ENCODE measurements around the gene OOSP3.
"Not testable (repeated sequence)": the region's sequence is repeated elsewhere in the genome, so short reads cannot be mapped to it uniquely, and the experiment has no call there.

The OOSP3 gene

DNA sequence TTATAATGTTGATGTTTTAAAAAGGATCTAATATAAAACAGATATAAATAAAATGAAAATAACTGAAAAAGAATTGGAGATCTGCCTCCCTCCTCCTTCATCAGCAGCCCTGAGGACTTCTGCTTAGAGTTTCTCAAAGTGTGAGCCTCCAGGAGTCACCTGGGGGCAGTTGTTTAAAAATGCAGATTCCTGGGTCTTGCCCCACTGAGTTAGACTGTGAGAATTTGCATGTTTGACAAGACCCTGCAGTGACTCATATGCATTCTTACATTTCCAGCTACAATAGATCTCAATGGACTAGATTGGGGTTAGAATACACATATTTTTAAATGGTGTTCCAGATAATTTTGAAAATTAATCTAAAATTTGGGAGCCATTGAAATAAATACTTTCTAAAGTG, 798 bp upstream of the OOSP3 start:
- no peak for DNase-seq

DNA sequence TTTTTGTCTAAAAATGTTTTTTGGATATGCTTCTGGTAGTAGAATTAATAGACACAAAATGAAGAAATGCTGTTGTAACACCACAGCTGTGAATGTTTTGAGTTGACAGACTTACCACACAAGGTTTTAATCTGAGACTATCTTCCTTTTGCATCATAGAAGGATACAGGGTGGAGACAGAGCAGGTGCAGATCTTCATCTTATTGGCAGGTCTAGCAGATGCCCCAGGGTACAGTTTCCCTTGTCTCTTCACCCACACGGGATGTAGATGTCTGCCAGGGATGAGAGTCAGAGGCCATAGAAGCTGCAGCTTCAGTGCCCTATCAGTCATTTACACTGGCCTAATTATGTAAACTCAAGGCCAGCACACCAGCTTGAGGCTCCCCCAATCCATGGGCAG, 985 bp downstream of the OOSP3 start:
- DNase-seq = peak; percentile 10

DNA sequence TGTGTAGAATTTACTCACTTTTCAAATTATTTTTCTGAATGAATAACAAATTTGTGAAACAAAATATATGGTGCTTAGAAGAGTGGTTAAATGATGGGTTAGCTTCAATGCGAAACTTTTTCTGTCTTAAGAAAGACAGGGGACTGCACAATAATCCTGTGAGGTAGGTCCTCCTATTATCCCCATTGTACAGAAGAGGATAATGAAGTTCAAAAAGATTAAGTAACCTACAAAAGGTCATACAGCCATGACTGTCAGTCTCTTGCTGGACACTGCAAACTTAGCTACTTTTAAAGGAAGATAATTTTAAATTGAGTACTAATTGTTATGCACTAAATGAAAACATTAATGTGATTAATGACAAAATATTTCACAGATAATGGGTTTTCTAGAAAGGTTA, 5.0 kb downstream of the OOSP3 start:
- DNase-seq = no peak

DNA sequence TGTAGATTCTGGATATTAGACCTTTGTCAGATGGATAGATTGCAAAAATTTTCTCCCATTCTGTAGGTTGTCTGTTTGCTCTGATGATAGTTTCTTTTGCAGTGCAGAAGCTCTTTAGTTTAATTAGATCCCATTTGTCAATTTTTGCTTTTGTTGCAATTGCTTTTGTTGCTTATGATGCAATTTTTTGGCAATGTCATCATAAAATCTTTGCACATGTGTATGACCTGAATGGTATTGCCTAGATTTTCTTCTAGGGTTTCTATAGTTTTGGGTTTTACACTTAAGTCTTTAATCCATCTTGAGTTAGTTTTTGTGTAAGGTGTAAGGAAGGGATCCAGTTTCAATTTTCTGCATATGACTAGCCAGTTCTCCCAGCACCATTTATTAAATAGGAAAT, 8.6 kb downstream of the OOSP3 start:
- DNase-seq = not testable (repeated sequence)

DNA sequence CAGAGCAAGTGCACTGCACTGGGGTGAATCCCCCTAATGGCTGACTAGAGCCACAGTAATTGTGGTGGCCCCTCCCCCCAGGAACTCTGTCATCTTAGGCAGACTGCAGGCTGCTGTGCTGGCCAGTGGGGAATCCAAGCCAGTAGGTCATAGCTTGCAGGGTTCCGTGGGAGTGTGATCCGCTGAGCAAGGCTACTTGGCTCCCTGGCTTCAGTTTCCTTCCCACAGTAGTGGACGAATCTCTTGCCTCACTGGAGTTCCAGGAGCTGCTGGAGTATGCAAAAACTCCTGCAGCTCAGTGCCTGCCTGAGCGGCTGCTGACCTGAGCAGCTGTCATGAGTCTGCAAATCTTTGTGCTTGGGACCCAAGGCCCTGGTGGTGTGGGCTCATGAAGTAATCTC, 13.2 kb downstream of the OOSP3 start:
- peak; percentile 21 for DNase-seq

DNA sequence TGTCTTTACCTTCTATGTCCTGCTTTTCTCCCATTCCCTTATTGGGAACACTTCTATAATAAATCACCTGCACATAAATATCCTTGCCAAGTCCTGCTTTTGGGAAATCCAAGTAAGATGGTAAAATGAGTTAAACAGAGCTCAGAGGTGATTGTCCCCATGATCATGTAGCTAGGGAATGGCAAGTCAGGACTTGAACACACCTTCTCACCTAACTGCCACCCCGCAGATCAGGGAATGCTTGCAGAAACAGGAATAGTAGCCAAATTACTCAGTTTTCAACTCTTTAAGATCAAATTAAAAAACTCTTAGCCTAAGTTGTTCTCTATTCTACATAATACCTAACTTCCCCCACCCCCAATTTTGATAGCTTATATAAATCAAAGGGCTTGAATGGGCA, 16.0 kb downstream of the OOSP3 start:
- DNase-seq = no peak

DNA sequence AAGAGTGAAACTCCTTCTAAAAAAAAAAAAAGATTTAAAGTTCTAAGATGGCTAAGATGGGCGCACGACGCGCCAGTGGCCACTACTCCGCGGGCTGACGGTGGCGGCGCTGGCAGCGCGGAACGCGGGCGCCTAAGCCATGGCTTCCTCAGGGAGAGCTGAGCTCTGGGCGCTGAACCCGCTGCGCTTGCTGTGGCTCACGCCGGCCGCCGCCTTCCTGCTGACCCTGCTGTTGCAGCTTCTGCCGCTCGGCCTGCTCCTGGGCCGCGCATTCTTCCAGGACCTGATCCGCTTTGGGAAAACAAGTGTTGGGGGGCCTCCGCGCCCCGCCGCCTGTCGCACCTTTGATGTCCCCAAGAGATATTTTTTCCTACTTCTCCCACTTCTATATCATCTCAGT, 19.5 kb downstream of the OOSP3 start:
- no peak for DNase-seq

DNA sequence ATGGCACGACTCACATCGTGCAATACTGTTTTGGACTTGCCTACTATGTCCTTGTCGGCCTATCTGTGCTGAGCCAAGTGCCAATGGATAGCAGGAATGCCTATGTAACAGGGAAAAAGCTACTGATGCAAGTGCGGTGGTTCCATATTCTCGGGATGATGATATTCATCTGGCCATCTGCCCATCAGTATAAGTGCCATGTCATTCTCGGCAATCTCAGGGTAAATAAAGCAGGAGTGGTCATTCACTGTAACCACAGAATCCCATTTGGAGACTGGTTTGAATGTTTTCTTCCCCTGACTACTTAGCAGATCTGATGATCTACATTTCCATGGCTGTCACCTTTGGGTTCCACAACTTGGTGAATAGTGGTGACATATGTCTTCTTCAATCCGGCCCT, 20.1 kb downstream of the OOSP3 start:
- no peak for DNase-seq

DNA sequence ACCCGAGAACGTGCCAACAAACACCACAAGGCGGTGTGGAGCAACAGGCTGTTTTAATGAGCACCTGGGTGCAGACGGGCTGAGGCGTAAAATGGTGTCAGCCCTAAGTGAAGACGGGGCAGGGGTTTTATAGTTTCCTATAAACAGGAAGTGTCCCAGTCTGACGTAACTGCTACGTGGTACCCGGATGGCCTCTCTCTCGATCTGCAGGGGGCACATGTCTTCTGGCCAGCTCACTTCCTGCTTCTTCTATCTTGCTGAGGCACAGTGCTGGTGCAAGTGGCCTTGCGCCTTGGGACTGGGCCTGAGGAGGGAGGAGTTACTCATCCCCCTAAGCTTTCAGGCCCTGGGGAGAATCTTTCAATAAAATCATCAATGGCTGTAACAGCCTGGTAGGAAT, 20.9 kb downstream of the OOSP3 start:
- DNase-seq = peak; percentile 9

DNA sequence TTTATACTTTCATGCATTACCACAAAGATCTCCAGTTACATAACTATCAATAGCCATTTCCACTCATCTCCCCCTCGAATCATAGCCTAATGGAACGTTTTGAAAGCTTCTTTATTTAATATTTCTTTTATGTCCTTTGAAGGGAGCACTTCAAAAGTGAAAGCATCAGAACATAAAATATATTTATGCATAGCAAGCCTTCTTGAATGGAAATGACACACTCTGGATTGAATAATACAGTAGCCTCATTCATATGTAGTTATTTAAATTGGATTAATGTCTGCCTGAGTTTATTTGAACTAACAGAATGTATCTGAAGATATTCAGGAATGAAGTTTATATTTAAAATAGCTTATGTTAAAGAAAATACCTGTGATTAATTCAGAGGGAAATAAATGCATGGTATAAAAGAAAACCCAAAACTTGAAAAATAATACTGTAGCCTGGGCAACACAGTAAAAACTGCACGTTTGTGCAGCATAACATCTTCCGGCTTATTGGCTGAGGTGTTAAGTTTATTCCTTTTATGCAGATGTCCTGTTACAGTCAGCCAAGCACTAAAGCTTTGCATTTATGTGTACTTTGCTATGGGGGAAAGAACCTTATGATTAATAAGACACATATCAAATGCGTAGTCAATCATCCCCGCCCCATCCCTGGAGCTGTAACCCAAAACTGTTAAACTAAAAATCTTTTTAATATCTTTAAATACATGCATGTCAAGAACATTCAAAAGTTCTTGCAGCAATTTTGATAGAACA, 22.0 kb downstream of the OOSP3 start:
- no peak for DNase-seq

DNA sequence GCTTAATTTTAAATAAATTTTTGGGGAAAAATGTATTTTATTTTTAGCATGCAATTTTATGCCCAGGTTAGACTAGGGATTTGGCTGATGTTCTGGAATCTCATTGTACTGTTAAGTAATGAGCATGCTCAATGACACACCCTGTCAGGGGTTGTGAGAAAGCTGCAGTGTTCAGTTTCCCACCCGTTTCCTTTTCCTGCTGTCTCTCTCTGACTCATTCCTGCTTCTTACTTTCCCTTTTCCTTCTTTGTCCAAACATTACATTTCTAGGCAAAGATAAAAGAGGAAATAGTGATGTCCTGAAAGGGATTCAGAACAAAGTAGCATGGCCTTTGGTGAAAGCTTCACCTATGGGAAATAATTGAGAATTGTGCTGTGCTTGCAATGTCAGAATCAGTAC, 22.7 kb downstream of the OOSP3 start:
- no peak for DNase-seq

DNA sequence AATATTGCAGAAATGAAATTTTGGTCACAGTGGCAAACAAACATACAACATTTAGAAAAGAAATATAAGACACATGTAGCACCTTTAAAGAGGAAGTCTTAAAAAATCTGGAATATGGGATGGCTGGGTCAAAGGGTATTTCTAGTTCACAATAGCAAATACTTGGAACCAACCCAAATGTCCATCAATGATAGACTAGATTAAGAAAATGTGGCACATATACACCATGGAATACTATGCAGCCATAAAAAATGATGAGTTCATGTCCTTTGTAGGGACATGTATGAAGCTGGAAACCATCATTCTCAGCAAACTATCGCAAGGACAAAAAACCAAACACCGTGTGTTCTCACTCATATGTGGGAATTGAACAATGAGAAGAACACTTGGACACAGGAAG, 25.0 kb downstream of the OOSP3 start:
- not testable (repeated sequence) for DNase-seq

DNA sequence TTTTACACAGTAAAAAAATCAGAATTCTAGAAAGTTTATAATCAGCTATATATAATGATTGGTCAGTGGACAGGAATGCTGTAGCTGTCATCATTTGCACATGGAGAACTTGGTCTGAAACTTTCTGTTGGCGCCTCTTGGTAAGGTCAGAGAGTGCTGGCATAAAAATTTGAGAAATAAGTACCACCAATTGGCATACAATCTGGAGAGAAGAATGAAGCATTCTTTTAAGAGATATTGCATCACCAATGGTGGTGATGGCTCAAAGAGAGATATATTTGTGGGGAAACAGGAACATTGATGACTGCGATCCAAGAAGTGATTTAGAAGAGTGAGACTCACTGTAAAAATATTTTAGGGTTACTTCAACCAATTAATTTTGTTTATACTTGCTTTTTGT, 39.9 kb downstream of the OOSP3 start:
- DNase-seq = peak; percentile 9

DNA sequence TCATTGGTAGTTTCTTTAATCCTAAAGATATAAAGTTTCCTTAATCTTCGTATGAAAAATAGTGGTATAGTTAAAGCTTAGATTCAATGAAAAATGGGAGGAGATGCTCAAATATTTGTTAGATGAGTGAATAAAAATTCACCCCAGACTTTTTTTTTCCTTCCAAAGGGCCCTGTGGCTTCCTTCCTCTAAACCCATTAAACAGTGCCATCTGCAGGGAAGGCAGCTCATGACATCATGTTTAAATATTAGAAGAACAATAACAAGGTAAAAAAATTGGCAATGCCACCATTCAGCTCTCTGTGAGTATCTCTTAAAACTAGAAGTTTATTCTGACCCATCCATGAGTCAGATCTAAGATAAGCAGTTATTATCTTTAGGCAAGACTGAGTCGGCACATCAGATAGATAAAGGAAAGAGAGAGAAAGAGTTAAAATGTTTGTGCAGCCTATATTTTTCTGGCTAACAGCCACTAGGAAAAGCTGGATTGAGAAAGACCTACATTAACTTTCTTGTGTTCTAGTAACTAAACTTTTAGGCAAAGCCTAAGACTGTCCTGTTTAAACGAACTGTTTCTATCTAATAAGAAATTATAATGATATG, 40.5 kb downstream of the OOSP3 start:
- peak; percentile 77 for DNase-seq

DNA sequence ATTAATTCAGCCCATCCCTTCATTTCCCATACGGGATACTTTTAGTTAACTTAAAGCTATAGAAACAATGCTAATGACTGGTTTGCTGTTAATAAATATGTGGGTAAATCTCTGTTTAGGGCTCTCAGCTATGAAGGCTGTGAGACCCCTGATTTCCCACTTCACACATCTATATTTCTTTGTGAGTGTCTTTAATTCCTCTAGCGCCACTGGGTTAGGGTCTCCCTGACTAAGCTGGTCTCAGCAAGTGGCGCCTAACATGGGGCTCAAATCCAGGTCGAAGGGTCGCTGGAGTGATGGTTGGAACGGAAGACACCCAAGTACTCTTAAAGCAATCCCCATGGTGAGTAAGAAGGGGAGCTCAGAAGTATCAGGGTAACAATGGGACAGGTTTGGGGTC, 45.2 kb downstream of the OOSP3 start:
- DNase-seq = no peak

DNA sequence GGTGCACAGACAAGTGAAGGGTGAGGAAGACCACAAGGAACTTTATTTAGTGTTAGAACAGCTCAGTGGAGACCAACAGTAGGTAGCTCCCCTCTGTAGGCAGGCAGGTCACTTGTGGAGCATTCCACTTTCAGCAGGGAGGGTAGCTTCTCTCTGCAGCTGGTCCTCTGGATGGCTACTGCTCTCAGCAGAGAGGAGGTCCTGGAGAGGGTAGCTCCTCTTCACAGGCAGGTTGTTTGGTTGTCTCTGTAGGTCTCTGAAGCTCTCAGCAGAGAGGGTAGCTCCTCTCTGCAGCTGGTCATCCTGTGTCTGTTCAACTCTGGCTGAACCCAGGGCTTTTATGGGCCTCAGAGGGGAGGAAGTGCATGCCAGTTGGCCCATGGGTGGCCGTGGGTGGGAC, 53.1 kb downstream of the OOSP3 start:
- no peak for DNase-seq

DNA sequence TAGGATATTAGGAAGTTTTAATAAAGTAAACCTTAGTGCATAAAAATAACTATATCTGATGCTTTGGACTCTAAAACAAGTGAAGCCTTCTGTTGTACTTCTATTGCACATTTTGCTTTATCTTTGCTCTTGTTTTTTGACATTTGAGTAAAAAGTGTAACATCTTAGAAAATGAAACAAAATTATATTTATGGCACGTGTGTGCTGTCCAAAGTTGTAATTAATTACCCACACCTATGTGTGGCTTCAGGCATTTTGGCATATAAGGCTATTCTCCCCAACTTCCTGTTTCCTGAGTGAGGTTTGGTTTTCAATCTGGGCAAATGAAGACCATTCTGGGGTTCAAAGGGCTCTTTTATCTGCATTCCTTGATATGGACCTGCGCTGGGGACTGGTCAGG, 59.5 kb downstream of the OOSP3 start, which contains the start of gene OOSP1:
OOSP1 (plus strand) TSS at position 301 of the 400 bp plus-strand sequence; CDS start at position 324, 23 bp downstream.
- no peak for DNase-seq

DNA sequence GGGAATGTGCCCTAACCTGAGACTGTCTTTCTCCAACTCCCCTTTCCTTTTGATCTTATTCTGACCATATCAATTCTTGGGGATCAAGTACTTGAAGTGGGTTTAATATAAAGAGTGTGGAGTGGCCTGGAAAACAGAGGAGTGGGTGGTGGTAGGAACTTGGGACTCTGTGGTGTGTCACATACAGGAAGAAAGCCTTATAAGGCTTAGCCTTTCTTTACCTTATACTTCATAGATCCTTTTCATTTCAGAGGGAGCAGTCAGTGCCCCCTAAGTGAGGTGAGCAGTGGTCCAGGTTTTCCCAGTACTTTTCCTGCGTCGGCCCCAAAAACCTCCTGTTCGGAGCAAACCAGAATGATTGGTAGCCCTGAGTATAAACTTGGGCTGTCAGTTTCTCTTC, 60.1 kb downstream of the OOSP3 start:
- no peak for DNase-seq

DNA sequence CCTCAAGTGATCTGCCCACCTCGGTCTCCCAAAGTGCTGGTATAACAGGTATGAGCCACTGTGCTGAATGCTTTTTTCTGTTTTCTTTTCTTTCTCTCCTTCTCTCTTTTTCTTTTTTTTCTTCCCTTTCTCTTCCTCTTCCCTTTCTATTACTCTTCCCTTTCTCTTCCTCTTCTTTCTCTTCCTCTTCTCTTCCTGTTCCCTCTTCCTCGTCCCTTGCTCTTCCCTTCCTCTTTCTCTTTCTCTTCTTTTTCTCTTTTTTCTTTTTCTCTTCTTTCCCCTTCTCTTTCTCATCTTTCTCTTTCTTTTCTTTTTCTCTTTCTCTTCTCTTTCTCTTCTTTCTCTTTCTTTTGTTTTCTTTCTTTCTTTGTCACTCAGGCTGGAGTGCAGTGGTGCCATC, 60.9 kb downstream of the OOSP3 start:
- DNase-seq = no peak

DNA sequence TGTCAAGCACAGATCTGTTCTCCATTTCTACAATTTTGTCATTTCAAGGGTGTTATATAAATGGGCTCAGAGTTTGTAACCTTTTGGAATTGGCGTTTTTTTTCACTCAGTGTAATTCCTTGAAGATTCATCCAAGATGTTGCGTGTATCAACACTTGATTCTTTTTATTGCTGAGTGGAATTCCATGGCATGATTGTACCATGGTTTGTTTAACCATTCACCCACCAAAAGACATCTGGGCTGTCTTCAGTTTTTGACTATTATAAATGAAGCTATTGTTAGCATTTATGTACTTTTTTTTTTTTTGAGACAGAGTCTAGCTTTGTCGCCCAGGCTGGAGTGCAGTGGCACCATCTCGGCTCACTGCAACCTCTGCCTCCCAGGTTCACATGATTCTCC, 62.5 kb downstream of the OOSP3 start:
- DNase-seq = no peak

DNA sequence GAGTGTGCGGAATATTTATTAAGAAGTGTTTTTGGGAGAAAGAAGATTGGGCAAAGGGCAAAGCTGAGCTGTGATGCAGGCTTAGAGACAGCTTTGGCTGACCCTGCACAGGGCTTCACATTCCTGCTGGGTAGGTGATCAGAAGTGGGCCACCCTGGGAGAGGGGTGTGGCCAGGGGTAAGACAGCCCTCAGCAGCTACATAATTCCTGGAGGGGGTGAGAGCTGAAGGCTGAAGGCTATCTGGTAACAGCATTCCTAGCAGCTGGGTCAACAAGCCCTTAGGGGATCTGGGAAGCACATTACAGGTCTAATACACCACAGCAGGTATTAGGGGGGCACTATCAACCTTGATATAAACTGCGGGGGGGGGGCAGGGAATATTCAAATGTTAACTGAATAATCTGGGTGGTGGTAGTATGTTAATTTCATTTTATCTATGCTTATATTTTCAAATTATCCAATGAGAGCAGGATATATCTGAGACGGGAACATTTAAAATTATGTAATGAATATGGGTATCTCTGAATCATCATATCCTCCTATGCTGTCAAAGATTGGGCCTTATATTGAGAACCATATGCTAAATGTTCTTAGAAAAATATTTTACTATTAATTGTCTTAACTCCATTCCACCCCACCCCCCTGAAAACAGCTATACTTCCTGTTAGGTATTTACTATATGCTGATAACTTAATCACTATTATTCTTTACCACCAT, 65.6 kb downstream of the OOSP3 start:
- DNase-seq = no peak

DNA sequence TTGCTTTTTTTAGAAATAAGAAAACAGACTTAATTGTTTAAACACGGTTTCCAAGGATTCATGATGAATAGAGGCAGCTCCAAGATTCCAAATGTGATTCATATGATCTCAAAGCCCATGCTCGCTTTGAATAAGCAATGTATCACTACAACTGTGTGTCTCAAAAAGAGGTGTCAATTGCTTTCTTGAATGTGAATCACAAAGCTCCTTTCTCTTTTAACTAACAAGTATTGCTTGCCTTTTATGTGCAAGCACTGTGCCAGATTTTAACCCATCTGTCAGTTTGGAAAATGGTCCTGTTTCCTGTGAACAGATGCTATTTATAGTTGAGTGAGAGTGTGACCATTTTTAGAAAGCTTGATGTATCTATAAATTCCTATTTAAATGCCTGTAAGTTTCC, 66.1 kb downstream of the OOSP3 start:
- no peak for DNase-seq

Measured in hematopoietic multipotent progenitor cell treated with erythropoietin and hydrocortisone succinate and interleukin-3 and kit ligand, for 6 days (in vitro differentiated cells).